ENCODE data around the gene PPP3R2.

GRCh38 chr9:101579711-101580545, 14.8 kb downstream of the PPP3R2 start:
- TF ChIP-seq CTCF (IDR thresholded peaks at IDR 0.05) (no peak), POLR2A (IDR thresholded peaks at IDR 0.05) (no peak)
